Neural cell (in vitro differentiated cells): Measurements from ENCODE around the gene HARS1. TPM values are rescaled to one million over a fixed set of nuclear protein-coding genes. Genes with fewer than 3 reads are reported as not detected.

Experiments
- H2AFZ ChIP-seq: fragments of 200-600, 300-800 bp; sonication (generic), shearing (Covaris generic); 2 replicates; pipeline ENCODE4 v1.6.0; 2014; ENCODE audit warnings: low read depth, mild to moderate bottlenecking, antibody characterized with exemption, low read length, moderate library complexity
- H3F3A ChIP-seq: fragments of 200-600 bp; shearing (Covaris generic); 2 replicates; pipeline ENCODE4 v1.6.1; 2016; ENCODE audit warnings: mild to moderate bottlenecking, moderate library complexity, mixed read lengths, antibody characterized with exemption, low read length; ENCODE audit not compliant: insufficient read depth, poor library complexity, severe bottlenecking
- H3K27ac ChIP-seq: fragments of 200-600, 300-800 bp; sonication (generic), shearing (Covaris generic); 2 replicates; pipeline ENCODE4 v1.5.1; 2014; ENCODE audit warnings: mild to moderate bottlenecking, low read length, moderate library complexity
- H3K27me3 ChIP-seq: fragments of 300-800, 200-600 bp; sonication (generic), shearing (Covaris generic); 2 replicates; pipeline ENCODE4 v1.6.0; 2014; ENCODE audit warnings: mild to moderate bottlenecking, low read depth, low read length, moderate library complexity; ENCODE audit not compliant: insufficient read depth
- H3K36me3 ChIP-seq: fragments of 300-800, 200-600 bp; sonication (generic), shearing (Covaris generic); 2 replicates; pipeline ENCODE4 v1.5.1; 2014; ENCODE audit warnings: mild to moderate bottlenecking, antibody characterized with exemption, low read length, moderate library complexity; ENCODE audit not compliant: insufficient read depth
- H3K4me2 ChIP-seq: fragments of 300-800, 200-600 bp; sonication (generic), shearing (Covaris generic); 2 replicates; pipeline ENCODE4 v1.6.0; 2014; ENCODE audit warnings: mild to moderate bottlenecking, low read length
- H3K4me3 ChIP-seq: fragments of 300-800, 200-600 bp; sonication (generic), shearing (Covaris generic); 2 replicates; pipeline ENCODE4 v1.5.1; 2014; ENCODE audit warnings: mild to moderate bottlenecking, low read length, moderate library complexity
- H3K79me2 ChIP-seq: fragments of 200-600 bp; shearing (Covaris generic); replicated peaks from 2 replicates; pipeline ENCODE4 v1.6.0; 2014; ENCODE audit warnings: mild to moderate bottlenecking, low read length, moderate library complexity; ENCODE audit not compliant: insufficient read depth
- H3K9ac ChIP-seq: fragments of 300-800, 200-600 bp; sonication (generic), shearing (Covaris generic); 2 replicates; pipeline ENCODE4 v1.6.1; 2016; ENCODE audit warnings: mild to moderate bottlenecking, low read length, mixed read lengths
- H3K9me2 ChIP-seq: fragments of 200-600 bp; shearing (Covaris generic); 2 replicates; pipeline ENCODE4 v1.6.1; 2016; ENCODE audit warnings: mild to moderate bottlenecking, low read length, mixed read lengths; ENCODE audit not compliant: insufficient read depth
- H3K9me3 ChIP-seq: fragments of 200-600, 300-800 bp; sonication (generic), shearing (Covaris generic); 2 replicates; pipeline ENCODE4 v1.6.1; 2016; ENCODE audit warnings: mild to moderate bottlenecking, mixed run types, low read length, moderate library complexity, mixed read lengths
- H4K20me1 ChIP-seq: fragments of 200-600 bp; shearing (Covaris generic); 2 replicates; pipeline ENCODE4 v1.6.1; 2016; ENCODE audit warnings: mild to moderate bottlenecking, mixed run types; ENCODE audit not compliant: insufficient read depth
- CTCF ChIP-seq: fragments of 450-650 bp; IDR thresholded peaks from 2 replicates; pipeline ENCODE4 v1.5.1; 2014; ENCODE audit warnings: antibody characterized with exemption, mild to moderate bottlenecking, moderate library complexity; ENCODE audit not compliant: poor library complexity, severe bottlenecking
- EP300 ChIP-seq: fragments of 450-650 bp; conservative IDR thresholded peaks from 2 replicates; pipeline ENCODE4 v1.6.1; 2014; ENCODE audit warnings: antibody characterized with exemption, mild to moderate bottlenecking, moderate library complexity; ENCODE audit not compliant: poor library complexity, severe bottlenecking
- EZH2 ChIP-seq: fragments of 200-600, 300-800 bp; shearing (Covaris generic), sonication (generic); IDR thresholded peaks from 2 replicates; pipeline ENCODE4 v1.6.1; 2014; ENCODE audit warnings: antibody characterized with exemption, low read length, borderline replicate concordance, mild to moderate bottlenecking; ENCODE audit not compliant: insufficient read depth, poor library complexity, severe bottlenecking
- MXI1 ChIP-seq: fragments of 450-650 bp; conservative IDR thresholded peaks from 2 replicates; pipeline ENCODE4 v1.6.1; 2014; ENCODE audit warnings: antibody characterized with exemption, mild to moderate bottlenecking; ENCODE audit not compliant: poor library complexity, severe bottlenecking
- POLR2AphosphoS5 ChIP-seq: IDR thresholded peaks from 2 replicates; pipeline ENCODE4 v1.6.1; 2012
- RAD21 ChIP-seq: fragments of 450-650 bp; conservative IDR thresholded peaks from 2 replicates; pipeline ENCODE4 v1.6.1; 2014; ENCODE audit warnings: antibody characterized with exemption, mild to moderate bottlenecking, moderate library complexity
- SMC3 ChIP-seq: fragments of 450-650 bp; conservative IDR thresholded peaks from 2 replicates; pipeline ENCODE4 v1.6.1; 2014; ENCODE audit warnings: antibody characterized with exemption, mild to moderate bottlenecking, moderate library complexity; ENCODE audit not compliant: poor library complexity
- TAF1 ChIP-seq: IDR thresholded peaks from 2 replicates; pipeline ENCODE4 v1.6.1; 2012; ENCODE audit warnings: low read depth
- polyA plus RNA-seq: library from polyadenylated mRNA; depleted of rRNA; stranded (reverse); fragments of >200 nt; gene quantifications from 2 replicates; pipeline ENCODE4 v1.2.3, GENCODE V29; 2014
- TF ChIP-seq, protein P1 (sequence below): IDR thresholded peaks from 2 replicates; pipeline ENCODE4 v1.6.1; 2012; ENCODE audit warnings: borderline replicate concordance

HARS1 gene
- polyA plus RNA-seq, 1 donor from 2014 or later = 80.2 TPM

DNA sequence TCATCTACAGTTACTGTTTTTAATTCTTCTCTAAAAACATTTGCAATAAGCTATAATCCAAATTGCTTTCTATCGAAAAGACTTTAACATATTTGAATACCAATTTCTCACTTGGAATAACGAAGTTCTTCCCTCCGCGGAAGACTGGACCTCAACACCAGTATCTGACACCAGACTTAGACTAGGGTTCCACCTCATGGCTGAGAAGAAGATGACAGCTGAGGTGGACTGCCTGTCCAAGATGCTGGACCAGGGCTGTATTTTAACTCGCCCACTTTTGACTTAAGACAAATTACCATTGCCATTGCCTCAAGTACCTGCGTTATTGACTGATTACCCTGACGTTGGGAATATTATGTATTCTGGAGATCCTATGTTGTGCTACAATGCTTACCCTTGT is 43.2 kb upstream of the HARS1 start:
- H3K9ac ChIP-seq = no peak overlapping the region
- no peaks in the 10 kb centered on the region for H3K36me3 ChIP-seq
- no peaks in the 10 kb centered on the region for H3K9me2 ChIP-seq
- no peaks in the 10 kb centered on the region for H3K27me3 ChIP-seq
- no peak overlapping the region for H3K4me3 ChIP-seq
- H3K9me3 ChIP-seq = no peaks in the 10 kb centered on the region
- H4K20me1 ChIP-seq = no peaks in the 10 kb centered on the region
- no peak overlapping the region for H2AFZ ChIP-seq
- H3K79me2 ChIP-seq = no peaks in the 10 kb centered on the region
- H3K27ac ChIP-seq = no peak overlapping the region
- no peak overlapping the region for H3K4me2 ChIP-seq
- no peaks in the 10 kb centered on the region for H3F3A ChIP-seq
- TF ChIP-seq SMC3 (no peak), RAD21 (no peak), CTCF (no peak), TAF1 (no peak), MXI1 (no peak), EP300 (no peak), EZH2 (no peak), POLR2AphosphoS5 (no peak)
- TF ChIP-seq, protein P1, sequence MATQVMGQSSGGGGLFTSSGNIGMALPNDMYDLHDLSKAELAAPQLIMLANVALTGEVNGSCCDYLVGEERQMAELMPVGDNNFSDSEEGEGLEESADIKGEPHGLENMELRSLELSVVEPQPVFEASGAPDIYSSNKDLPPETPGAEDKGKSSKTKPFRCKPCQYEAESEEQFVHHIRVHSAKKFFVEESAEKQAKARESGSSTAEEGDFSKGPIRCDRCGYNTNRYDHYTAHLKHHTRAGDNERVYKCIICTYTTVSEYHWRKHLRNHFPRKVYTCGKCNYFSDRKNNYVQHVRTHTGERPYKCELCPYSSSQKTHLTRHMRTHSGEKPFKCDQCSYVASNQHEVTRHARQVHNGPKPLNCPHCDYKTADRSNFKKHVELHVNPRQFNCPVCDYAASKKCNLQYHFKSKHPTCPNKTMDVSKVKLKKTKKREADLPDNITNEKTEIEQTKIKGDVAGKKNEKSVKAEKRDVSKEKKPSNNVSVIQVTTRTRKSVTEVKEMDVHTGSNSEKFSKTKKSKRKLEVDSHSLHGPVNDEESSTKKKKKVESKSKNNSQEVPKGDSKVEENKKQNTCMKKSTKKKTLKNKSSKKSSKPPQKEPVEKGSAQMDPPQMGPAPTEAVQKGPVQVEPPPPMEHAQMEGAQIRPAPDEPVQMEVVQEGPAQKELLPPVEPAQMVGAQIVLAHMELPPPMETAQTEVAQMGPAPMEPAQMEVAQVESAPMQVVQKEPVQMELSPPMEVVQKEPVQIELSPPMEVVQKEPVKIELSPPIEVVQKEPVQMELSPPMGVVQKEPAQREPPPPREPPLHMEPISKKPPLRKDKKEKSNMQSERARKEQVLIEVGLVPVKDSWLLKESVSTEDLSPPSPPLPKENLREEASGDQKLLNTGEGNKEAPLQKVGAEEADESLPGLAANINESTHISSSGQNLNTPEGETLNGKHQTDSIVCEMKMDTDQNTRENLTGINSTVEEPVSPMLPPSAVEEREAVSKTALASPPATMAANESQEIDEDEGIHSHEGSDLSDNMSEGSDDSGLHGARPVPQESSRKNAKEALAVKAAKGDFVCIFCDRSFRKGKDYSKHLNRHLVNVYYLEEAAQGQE = no peak

DNA sequence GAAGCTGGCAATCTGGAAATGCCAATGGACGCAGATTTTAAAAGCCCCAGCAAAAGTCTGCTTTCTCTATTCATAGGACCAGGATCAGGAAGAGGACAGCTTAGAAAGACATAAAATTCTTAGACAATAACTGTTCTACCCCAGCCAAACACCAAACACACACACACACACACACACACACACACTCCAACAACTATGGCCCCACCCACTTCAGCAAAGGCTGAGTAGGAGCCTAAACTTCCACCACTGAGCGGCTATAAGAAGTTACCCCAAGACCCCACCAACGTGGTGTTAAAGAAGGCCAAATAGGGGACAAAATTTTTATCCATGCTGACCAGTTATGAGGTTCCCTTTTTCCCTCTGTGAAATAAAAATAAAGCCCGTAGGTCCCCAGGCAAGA is 41.9 kb upstream of the HARS1 start:
- no peak overlapping the region for H2AFZ ChIP-seq
- no peaks in the 10 kb centered on the region for H3K79me2 ChIP-seq
- H3K4me3 ChIP-seq = no peak overlapping the region
- H3K27ac ChIP-seq = no peak overlapping the region
- TF ChIP-seq CTCF (no peak), SMC3 (no peak), EZH2 (no peak), POLR2AphosphoS5 (no peak), RAD21 (no peak), TAF1 (no peak)
- no peaks in the 10 kb centered on the region for H3K9me3 ChIP-seq
- H3K36me3 ChIP-seq = no peaks in the 10 kb centered on the region
- no peaks in the 10 kb centered on the region for H4K20me1 ChIP-seq
- H3F3A ChIP-seq = no peaks in the 10 kb centered on the region
- no peaks in the 10 kb centered on the region for H3K9me2 ChIP-seq
- no peaks in the 10 kb centered on the region for H3K27me3 ChIP-seq
- H3K4me2 ChIP-seq = no peak overlapping the region
- H3K9ac ChIP-seq = no peak overlapping the region
